ENCODE results near the gene STK35.
A peak's percentile ranks its signal among the peaks of the same experiment; 100 is the strongest.

- TF ChIP-seq CTCF (IDR thresholded peaks at IDR 0.05; ENCODE audit: insufficient read depth, low read length) (peak; percentile 91), POLR2AphosphoS5 (IDR thresholded peaks at IDR 0.05; ENCODE audit: low read depth) (no peak), REST (IDR thresholded peaks at IDR 0.05; ENCODE audit: insufficient replicate concordance, low read depth) (peak; percentile 16)
Observed at GRCh38 chr20:2172305-2173175, 70.9 kb downstream of the STK35 start.

Measured in HL-60 (cell line).